SJSA1 (cell line): ENCODE measurements around the gene ATP13A1. TPM values are rescaled to one million over a fixed set of nuclear protein-coding genes. Genes with fewer than 3 reads are reported as not detected.
A peak's percentile ranks its signal among the peaks of the same experiment; 100 is the strongest.
"Not testable (repeated sequence)": the region's sequence is repeated elsewhere in the genome, so short reads cannot be mapped to it uniquely, and the experiment has no call there.

Source experiments
- DNase-seq, 2 experiments: peaks; one replicate each; pipeline ENCODE4 v3.0.0-alpha.2; 2015 to 2020; ENCODE audit warnings: low spot score in 2 of 2, low read depth in 1 of 2
- H3K27ac ChIP-seq: fragments of 250-450 bp; sonication (Bioruptor Pico); 2 replicates; pipeline ENCODE4 v1.5.1; 2020; ENCODE audit warnings: mild to moderate bottlenecking, moderate library complexity
- H3K27me3 ChIP-seq: fragments of 250-450 bp; sonication (Bioruptor Pico); replicated peaks from 2 replicates; pipeline ENCODE4 v1.5.1; 2020; ENCODE audit warnings: mild to moderate bottlenecking, moderate library complexity
- H3K36me3 ChIP-seq: fragments of 250-450 bp; sonication (Bioruptor Pico); 2 replicates; pipeline ENCODE4 v1.5.1; 2020; ENCODE audit warnings: mild to moderate bottlenecking
- H3K4me1 ChIP-seq: fragments of 250-450 bp; sonication (Bioruptor Pico); replicated peaks from 2 replicates; pipeline ENCODE4 v1.6.1; 2021; ENCODE audit warnings: mild to moderate bottlenecking
- H3K4me3 ChIP-seq: fragments of 250-450 bp; sonication (Bioruptor Pico); 2 replicates; pipeline ENCODE4 v1.5.1; 2020; ENCODE audit warnings: mild to moderate bottlenecking
- H3K9me3 ChIP-seq: fragments of 250-450 bp; sonication (Bioruptor Pico); replicated peaks from 2 replicates; pipeline ENCODE4 v1.5.1; 2020; ENCODE audit warnings: mild to moderate bottlenecking
- total RNA-seq: library from RNA; depleted of rRNA; stranded (reverse); fragments of >200 nt; shearing (Covaris generic); gene quantifications from 2 replicates; pipeline ENCODE4 v1.2.3, GENCODE V29; 2014; rRNA removed

ATP13A1 gene
- total RNA-seq = 138 and 147 TPM in 2 replicates

GRCh38 chr19:19663256-19664120 is at the start of gene ATP13A1:
Gene ATP13A1 (minus strand): TSS chr19:19663676. CDS start chr19:19663666, 10 bp downstream.
- Histone ChIP-seq H3K36me3 (peaks cover 28% of the 10 kb centered on the region), H3K4me1 (peaks cover 15% of the 10 kb centered on the region), H3K9me3 (no peaks in the 10 kb centered on the region), H3K27ac (peak within 1 kb of the TSS; percentile 86), H3K27me3 (no peaks in the 10 kb centered on the region), H3K4me3 (peak within 1 kb of the TSS; percentile 97)
- peak; percentile 97 to 98 for DNase-seq

- no peaks in the 10 kb centered on the region for H3K4me1 ChIP-seq
- H3K27me3 ChIP-seq = no peaks in the 10 kb centered on the region
- DNase-seq = no peak
- H3K4me3 ChIP-seq = no peak overlapping the region
- H3K9me3 ChIP-seq = peaks cover 46% of the 10 kb centered on the region
- peaks cover 20% of the 10 kb centered on the region for H3K36me3 ChIP-seq
- no peak overlapping the region for H3K27ac ChIP-seq
Observed at GRCh38 chr19:19711934-19712828, 48.7 kb upstream of the ATP13A1 start.

- H3K36me3 ChIP-seq = peaks cover 20% of the 10 kb centered on the region
- H3K4me3 ChIP-seq = no peak overlapping the region
- H3K27me3 ChIP-seq = no peaks in the 10 kb centered on the region
- peaks cover 41% of the 10 kb centered on the region for H3K9me3 ChIP-seq
- DNase-seq = no peak
- H3K27ac ChIP-seq = no peak overlapping the region
- H3K4me1 ChIP-seq = no peaks in the 10 kb centered on the region
Observed at GRCh38 chr19:19711306-19711933, 47.9 kb upstream of the ATP13A1 start.

GRCh38 chr19:19710506-19710905 is 47.0 kb upstream of the ATP13A1 start:
- Histone ChIP-seq H3K36me3 (peaks cover 20% of the 10 kb centered on the region), H3K27ac (no peak overlapping the region), H3K9me3 (peaks cover 38% of the 10 kb centered on the region), H3K27me3 (no peaks in the 10 kb centered on the region), H3K4me3 (no peak overlapping the region), H3K4me1 (no peaks in the 10 kb centered on the region)
- DNase-seq = no peak

- H3K4me3 ChIP-seq = no peak overlapping the region
- no peak overlapping the region for H3K27ac ChIP-seq
- DNase-seq = no peak
- H3K9me3 ChIP-seq = peaks cover 14% of the 10 kb centered on the region
- no peaks in the 10 kb centered on the region for H3K36me3 ChIP-seq
- no peaks in the 10 kb centered on the region for H3K4me1 ChIP-seq
- H3K27me3 ChIP-seq = no peaks in the 10 kb centered on the region
Observed at GRCh38 chr19:19704836-19705235, 41.4 kb upstream of the ATP13A1 start.

- H3K4me3 ChIP-seq, H3K27ac ChIP-seq, H3K9me3 ChIP-seq, H3K4me1 ChIP-seq, H3K36me3 ChIP-seq, DNase-seq, H3K27me3 ChIP-seq: not testable (repeated sequence)
Observed at GRCh38 chr19:19700493-19700892, 37.0 kb upstream of the ATP13A1 start.

GRCh38 chr19:19697589-19697988 is 34.1 kb upstream of the ATP13A1 start:
- Histone ChIP-seq H3K27ac (no peak overlapping the region), H3K4me3 (no peak overlapping the region), H3K36me3 (no peaks in the 10 kb centered on the region), H3K27me3 (no peaks in the 10 kb centered on the region), H3K9me3 (no peaks in the 10 kb centered on the region; the same call in 1 of the 2 replicates), H3K4me1 (no peaks in the 10 kb centered on the region)
- peak in 1 of 2 experiments; percentile 8 for DNase-seq

GRCh38 chr19:19696386-19696785 is 32.9 kb upstream of the ATP13A1 start:
- Histone ChIP-seq H3K27me3 (no peaks in the 10 kb centered on the region), H3K36me3 (no peaks in the 10 kb centered on the region), H3K9me3 (no peaks in the 10 kb centered on the region; the same call in 1 of the 2 replicates), H3K4me1 (no peaks in the 10 kb centered on the region), H3K27ac (no peak overlapping the region), H3K4me3 (no peak overlapping the region)
- DNase-seq = peak in 1 of 2 experiments; percentile 4

GRCh38 chr19:19691683-19692082 is 28.2 kb upstream of the ATP13A1 start:
- Histone ChIP-seq H3K4me1 (no peaks in the 10 kb centered on the region), H3K4me3 (no peak overlapping the region), H3K27ac (no peak overlapping the region), H3K9me3 (peaks cover 3% of the 10 kb centered on the region; the same call in 1 of the 2 replicates), H3K27me3 (no peaks in the 10 kb centered on the region), H3K36me3 (no peaks in the 10 kb centered on the region)
- no peak for DNase-seq

- not testable (repeated sequence) for H3K9me3 ChIP-seq, H3K4me1 ChIP-seq, DNase-seq, H3K36me3 ChIP-seq, H3K27me3 ChIP-seq, H3K27ac ChIP-seq, H3K4me3 ChIP-seq
Observed at GRCh38 chr19:19689023-19689422, 25.5 kb upstream of the ATP13A1 start.

- Histone ChIP-seq H3K9me3 (peaks cover 3% of the 10 kb centered on the region), H3K27ac (no peak overlapping the region), H3K36me3 (no peaks in the 10 kb centered on the region), H3K4me1 (no peaks in the 10 kb centered on the region), H3K27me3 (no peaks in the 10 kb centered on the region), H3K4me3 (no peak overlapping the region)
- no peak for DNase-seq
Observed at GRCh38 chr19:19687090-19687489, 23.6 kb upstream of the ATP13A1 start.

- Histone ChIP-seq H3K4me3 (no peak overlapping the region), H3K4me1 (no peaks in the 10 kb centered on the region), H3K27ac (no peak overlapping the region), H3K27me3 (no peaks in the 10 kb centered on the region), H3K9me3 (peaks cover 3% of the 10 kb centered on the region), H3K36me3 (no peaks in the 10 kb centered on the region)
- no peak for DNase-seq
Observed at GRCh38 chr19:19686580-19686979, 23.1 kb upstream of the ATP13A1 start.

- not testable (repeated sequence) for DNase-seq, H3K9me3 ChIP-seq
Observed at GRCh38 chr19:19686119-19686518, 22.6 kb upstream of the ATP13A1 start.

More at GRCh38 chr19:19686119-19686518, 22.6 kb upstream of the ATP13A1 start:
- H3K27me3 ChIP-seq, H3K4me3 ChIP-seq, H3K4me1 ChIP-seq, H3K27ac ChIP-seq, H3K36me3 ChIP-seq: not testable (repeated sequence)
